ENCODE measurements around the gene THAP6.
A peak's percentile ranks its signal among the peaks of the same experiment; 100 is the strongest.

The THAP6 gene

GRCh38 chr4:75514131-75514948, at the start of gene THAP6, which contains the start of gene RCHY1:
THAP6 (plus strand) TSS chr4:75514473; CDS start chr4:75515453, 980 bp downstream.
RCHY1 (minus strand) TSS chr4:75514403; CDS start chr4:75514286, 117 bp downstream.
- H3K9ac ChIP-seq (ENCODE audit: low read depth, low read length, poor library complexity, severe bottlenecking) = peak within 1 kb of the TSS; percentile 86
- TF ChIP-seq EZH2phosphoT487 (IDR thresholded peaks at IDR 0.05; ENCODE audit: borderline replicate concordance) (no peak), CTCF (conservative IDR thresholded peaks at IDR 0.05; ENCODE audit: low read length) (no peak)
- peak within 1 kb of the TSS; percentile 99 for H3K4me2 ChIP-seq (ENCODE audit: low read depth, low read length, poor library complexity, severe bottlenecking)
- peaks cover 5% of the 10 kb centered on the region; the same call in 1 of the 2 replicates for H3K36me3 ChIP-seq (ENCODE audit: insufficient read depth, low read length)
- H3K4me1 ChIP-seq (ENCODE audit: insufficient read depth, low read length, poor library complexity, severe bottlenecking) = peaks cover 48% of the 10 kb centered on the region
- H3K4me3 ChIP-seq (ENCODE audit: low read length, poor library complexity, severe bottlenecking) = peak within 1 kb of the TSS; percentile 87
- no peaks in the 10 kb centered on the region for H3K27me3 ChIP-seq (ENCODE audit: insufficient read depth, low read length, poor library complexity, severe bottlenecking)
- H2AFZ ChIP-seq (ENCODE audit: low read length) = peak within 1 kb of the TSS; percentile 90
- no peaks in the 10 kb centered on the region for H3K9me2 ChIP-seq (replicated peaks; ENCODE audit: low read depth, low read length)
- H4K20me1 ChIP-seq (ENCODE audit: insufficient read depth, low read length, poor library complexity, severe bottlenecking) = peaks cover 26% of the 10 kb centered on the region
- peaks cover 65% of the 10 kb centered on the region for H3K79me2 ChIP-seq (ENCODE audit: insufficient read depth, low read length)
- H3F3A ChIP-seq (ENCODE audit: low read depth) = peaks cover 5% of the 10 kb centered on the region; the same call in 1 of the 2 replicates
- H3K9me3 ChIP-seq (ENCODE audit: insufficient read depth, low read depth, low read length) = no peaks in the 10 kb centered on the region

GRCh38 chr4:75469896-75470295, 44.4 kb upstream of the THAP6 start:
- Histone ChIP-seq H3K36me3 (ENCODE audit: insufficient read depth, low read length) (no peaks in the 10 kb centered on the region), H3F3A (ENCODE audit: low read depth) (no peaks in the 10 kb centered on the region), H3K79me2 (ENCODE audit: insufficient read depth, low read length) (no peaks in the 10 kb centered on the region), H3K27me3 (ENCODE audit: insufficient read depth, low read length, poor library complexity, severe bottlenecking) (no peaks in the 10 kb centered on the region), H3K4me3 (ENCODE audit: low read length, poor library complexity, severe bottlenecking) (no peak overlapping the region), H3K9me2 (replicated peaks; ENCODE audit: low read depth, low read length) (no peaks in the 10 kb centered on the region), H4K20me1 (ENCODE audit: insufficient read depth, low read length, poor library complexity, severe bottlenecking) (no peaks in the 10 kb centered on the region), H2AFZ (ENCODE audit: low read length) (no peak overlapping the region), H3K9ac (ENCODE audit: low read depth, low read length, poor library complexity, severe bottlenecking) (no peak overlapping the region), H3K4me1 (ENCODE audit: insufficient read depth, low read length, poor library complexity, severe bottlenecking) (no peaks in the 10 kb centered on the region), H3K9me3 (ENCODE audit: insufficient read depth, low read depth, low read length) (no peaks in the 10 kb centered on the region), H3K4me2 (ENCODE audit: low read depth, low read length, poor library complexity, severe bottlenecking) (no peak overlapping the region)
- TF ChIP-seq EZH2phosphoT487 (IDR thresholded peaks at IDR 0.05; ENCODE audit: borderline replicate concordance) = no peak
- no peak for TF ChIP-seq CTCF (conservative IDR thresholded peaks at IDR 0.05; ENCODE audit: low read length)

- no peak overlapping the region for H2AFZ ChIP-seq (ENCODE audit: low read length)
- TF ChIP-seq CTCF (conservative IDR thresholded peaks at IDR 0.05; ENCODE audit: low read length) (no peak), EZH2phosphoT487 (IDR thresholded peaks at IDR 0.05; ENCODE audit: borderline replicate concordance) (no peak)
- no peaks in the 10 kb centered on the region for H4K20me1 ChIP-seq (ENCODE audit: insufficient read depth, low read length, poor library complexity, severe bottlenecking)
- H3K36me3 ChIP-seq (ENCODE audit: insufficient read depth, low read length) = no peaks in the 10 kb centered on the region
- H3K9me3 ChIP-seq (ENCODE audit: insufficient read depth, low read depth, low read length) = no peaks in the 10 kb centered on the region
- H3K27me3 ChIP-seq (ENCODE audit: insufficient read depth, low read length, poor library complexity, severe bottlenecking) = no peaks in the 10 kb centered on the region
- H3F3A ChIP-seq (ENCODE audit: low read depth) = no peaks in the 10 kb centered on the region
- no peaks in the 10 kb centered on the region for H3K9me2 ChIP-seq (replicated peaks; ENCODE audit: low read depth, low read length)
- no peak overlapping the region for H3K4me3 ChIP-seq (ENCODE audit: low read length, poor library complexity, severe bottlenecking)
- H3K4me2 ChIP-seq (ENCODE audit: low read depth, low read length, poor library complexity, severe bottlenecking) = no peak overlapping the region
- H3K4me1 ChIP-seq (ENCODE audit: insufficient read depth, low read length, poor library complexity, severe bottlenecking) = no peaks in the 10 kb centered on the region
- H3K9ac ChIP-seq (ENCODE audit: low read depth, low read length, poor library complexity, severe bottlenecking) = no peak overlapping the region
- H3K79me2 ChIP-seq (ENCODE audit: insufficient read depth, low read length) = no peaks in the 10 kb centered on the region
Observed at GRCh38 chr4:75470738-75471137, 43.5 kb upstream of the THAP6 start.
